Measurements from ENCODE around the gene TECTB. TPM values are rescaled to one million over a fixed set of nuclear protein-coding genes. Genes with fewer than 3 reads are reported as not detected.

The TECTB gene
- total RNA-seq, 2 donors from 2014 or later: not detected

DNA sequence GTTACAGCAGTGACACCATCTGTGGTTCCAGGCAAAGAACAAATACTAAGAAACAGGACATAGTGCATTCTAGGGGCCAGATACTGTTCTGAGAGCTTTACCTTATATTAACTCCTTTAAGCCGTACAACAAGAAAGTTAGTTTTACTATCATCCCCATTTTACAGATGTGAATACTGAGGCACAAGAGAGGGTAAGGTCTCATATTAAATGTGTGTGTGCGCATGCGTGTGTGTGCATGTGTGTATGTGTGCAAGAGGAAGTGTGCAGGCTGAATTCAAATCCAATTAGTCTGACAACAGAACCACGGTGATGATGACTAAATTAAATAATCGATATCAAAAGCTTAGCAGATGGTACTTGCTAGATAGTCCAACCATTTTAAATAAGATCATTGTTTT, 11.0 kb downstream of the TECTB start:
- 90 to 100% methylated on average over 1 to 3 of the region's 5 CpGs for WGBS, 2 experiments (ENCODE audit: insufficient coverage in 1 of 2, insufficient read length in 1 of 2)
- no peak for DNase-seq
- Histone ChIP-seq H3K4me1 (ENCODE audit: control insufficient read depth, insufficient read depth, low read length) (no peaks in the 10 kb centered on the region), H3K27me3 (ENCODE audit: control insufficient read depth, insufficient read depth, low read length, poor library complexity, severe bottlenecking) (no peaks in the 10 kb centered on the region), H3K36me3 (ENCODE audit: control insufficient read depth, insufficient read depth, low read length) (no peaks in the 10 kb centered on the region), H3K4me3 (ENCODE audit: low read length) (no peak overlapping the region), H3K9ac (ENCODE audit: extremely low read depth, low read length, poor library complexity, severe bottlenecking) (no peak overlapping the region), H3K27ac (ENCODE audit: low read depth, low read length) (no peak overlapping the region), H3K9me3 (ENCODE audit: control insufficient read depth, low read length) (no peaks in the 10 kb centered on the region)
- Mint-ChIP-seq H3K36me3 (ENCODE audit: low read depth) (no peaks in the 10 kb centered on the region), H3K4me3 (no peak overlapping the region), H3K27me3 (ENCODE audit: insufficient read depth) (peaks cover 7% of the 10 kb centered on the region), H3K9me3 (no peaks in the 10 kb centered on the region), H3K27ac (no peak overlapping the region), H3K4me1 (no peaks in the 10 kb centered on the region)
- TF ChIP-seq, protein P1, sequence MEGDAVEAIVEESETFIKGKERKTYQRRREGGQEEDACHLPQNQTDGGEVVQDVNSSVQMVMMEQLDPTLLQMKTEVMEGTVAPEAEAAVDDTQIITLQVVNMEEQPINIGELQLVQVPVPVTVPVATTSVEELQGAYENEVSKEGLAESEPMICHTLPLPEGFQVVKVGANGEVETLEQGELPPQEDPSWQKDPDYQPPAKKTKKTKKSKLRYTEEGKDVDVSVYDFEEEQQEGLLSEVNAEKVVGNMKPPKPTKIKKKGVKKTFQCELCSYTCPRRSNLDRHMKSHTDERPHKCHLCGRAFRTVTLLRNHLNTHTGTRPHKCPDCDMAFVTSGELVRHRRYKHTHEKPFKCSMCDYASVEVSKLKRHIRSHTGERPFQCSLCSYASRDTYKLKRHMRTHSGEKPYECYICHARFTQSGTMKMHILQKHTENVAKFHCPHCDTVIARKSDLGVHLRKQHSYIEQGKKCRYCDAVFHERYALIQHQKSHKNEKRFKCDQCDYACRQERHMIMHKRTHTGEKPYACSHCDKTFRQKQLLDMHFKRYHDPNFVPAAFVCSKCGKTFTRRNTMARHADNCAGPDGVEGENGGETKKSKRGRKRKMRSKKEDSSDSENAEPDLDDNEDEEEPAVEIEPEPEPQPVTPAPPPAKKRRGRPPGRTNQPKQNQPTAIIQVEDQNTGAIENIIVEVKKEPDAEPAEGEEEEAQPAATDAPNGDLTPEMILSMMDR (conservative IDR thresholded peaks at IDR 0.05): no peak

DNA sequence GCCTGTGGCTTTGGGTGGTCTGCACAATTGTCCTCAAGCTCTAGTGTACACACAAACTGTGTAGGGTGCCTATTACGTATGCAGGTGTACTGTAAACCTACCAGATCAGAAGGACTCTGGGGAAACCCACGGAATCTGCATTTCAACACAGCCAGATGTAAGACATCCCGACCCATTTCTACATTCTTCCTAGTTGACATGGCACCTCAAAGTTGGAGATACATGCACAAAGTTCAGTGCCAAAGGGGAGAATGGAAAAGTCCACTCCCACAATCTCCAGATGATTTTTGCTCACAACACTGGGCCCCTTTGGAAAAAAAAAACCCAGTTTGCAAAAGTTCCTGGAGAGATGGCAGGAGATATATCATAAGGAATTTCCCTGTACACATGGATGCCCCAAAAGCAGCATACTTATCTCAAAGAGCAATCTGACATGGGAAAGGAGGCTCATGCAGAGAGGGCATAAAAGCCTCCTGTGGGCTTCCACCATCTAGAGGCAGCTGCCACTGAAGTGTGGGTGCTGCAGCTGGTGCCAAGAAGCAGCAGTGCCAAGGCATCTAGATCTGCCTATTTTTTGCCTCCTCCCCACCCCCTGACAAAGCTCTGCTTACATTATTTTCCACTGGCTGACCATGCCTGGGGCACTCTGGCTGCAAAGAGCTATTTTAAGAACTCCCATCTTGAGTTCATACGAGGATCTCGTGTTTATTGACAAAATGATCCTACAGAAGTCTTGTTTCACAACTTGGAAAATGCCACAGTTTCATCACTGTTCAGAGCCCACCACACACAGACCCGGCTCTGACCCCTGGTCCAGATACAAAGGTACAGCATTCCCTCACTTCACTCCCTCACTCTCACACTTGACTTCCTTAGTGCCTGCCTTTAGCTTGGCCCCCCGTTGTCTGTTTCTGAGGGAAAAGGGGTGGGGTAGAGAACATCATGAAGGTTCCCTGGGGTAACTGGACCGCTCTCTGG, 12.9 kb downstream of the TECTB start:
- Mint-ChIP-seq H3K27me3 (ENCODE audit: insufficient read depth) (peaks cover 11% of the 10 kb centered on the region), H3K4me1 (no peaks in the 10 kb centered on the region), H3K9me3 (no peaks in the 10 kb centered on the region), H3K4me3 (no peak overlapping the region), H3K27ac (no peak overlapping the region), H3K36me3 (ENCODE audit: low read depth) (no peaks in the 10 kb centered on the region)
- Histone ChIP-seq H3K4me1 (ENCODE audit: control insufficient read depth, insufficient read depth, low read length) (no peaks in the 10 kb centered on the region), H3K36me3 (ENCODE audit: control insufficient read depth, insufficient read depth, low read length) (no peaks in the 10 kb centered on the region), H3K9me3 (ENCODE audit: control insufficient read depth, low read length) (no peaks in the 10 kb centered on the region), H3K9ac (ENCODE audit: extremely low read depth, low read length, poor library complexity, severe bottlenecking) (no peak overlapping the region), H3K27me3 (ENCODE audit: control insufficient read depth, insufficient read depth, low read length, poor library complexity, severe bottlenecking) (no peaks in the 10 kb centered on the region), H3K4me3 (ENCODE audit: low read length) (no peak overlapping the region), H3K27ac (ENCODE audit: low read depth, low read length) (no peak overlapping the region)
- TF ChIP-seq, protein P1 (conservative IDR thresholded peaks at IDR 0.05): no peak
- 76 to 83% methylated on average over 6 to 8 of the region's 8 CpGs for whole genome bisulfite sequencing, 2 experiments (ENCODE audit: insufficient coverage in 1 of 2, insufficient read length in 1 of 2)
- DNase-seq: no peak

DNA sequence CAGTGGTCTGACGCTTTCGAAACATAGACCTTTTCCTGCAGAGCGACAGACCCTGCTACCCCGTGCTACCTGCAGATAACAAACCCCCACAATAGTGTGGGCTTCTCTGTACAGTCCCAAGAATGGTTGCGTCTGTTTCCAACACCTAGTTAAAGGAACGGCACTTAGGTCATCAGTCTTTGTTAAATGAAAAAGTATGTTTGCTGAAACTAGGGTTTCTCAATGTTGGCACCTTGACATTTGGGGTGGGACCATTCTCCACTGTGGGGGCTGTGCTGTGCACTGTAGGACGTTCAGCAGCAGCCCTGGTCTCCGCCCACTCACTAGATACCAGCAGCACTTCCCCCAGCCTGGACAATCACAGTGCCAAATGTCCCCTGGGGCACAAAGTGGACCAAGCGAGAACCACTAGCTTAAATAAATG, 13.7 kb downstream of the TECTB start:
- Histone ChIP-seq H3K9ac (ENCODE audit: extremely low read depth, low read length, poor library complexity, severe bottlenecking) (no peak overlapping the region), H3K27me3 (ENCODE audit: control insufficient read depth, insufficient read depth, low read length, poor library complexity, severe bottlenecking) (no peaks in the 10 kb centered on the region), H3K4me1 (ENCODE audit: control insufficient read depth, insufficient read depth, low read length) (no peaks in the 10 kb centered on the region), H3K27ac (ENCODE audit: low read depth, low read length) (no peak overlapping the region), H3K36me3 (ENCODE audit: control insufficient read depth, insufficient read depth, low read length) (no peaks in the 10 kb centered on the region), H3K9me3 (ENCODE audit: control insufficient read depth, low read length) (no peaks in the 10 kb centered on the region), H3K4me3 (ENCODE audit: low read length) (no peak overlapping the region)
- Mint-ChIP-seq H3K4me3 (no peak overlapping the region), H3K4me1 (no peaks in the 10 kb centered on the region), H3K27me3 (ENCODE audit: insufficient read depth) (peaks cover 11% of the 10 kb centered on the region), H3K36me3 (ENCODE audit: low read depth) (no peaks in the 10 kb centered on the region), H3K27ac (no peak overlapping the region), H3K9me3 (no peaks in the 10 kb centered on the region)
- TF ChIP-seq, protein P1 (conservative IDR thresholded peaks at IDR 0.05): no peak
- no peak for DNase-seq
- 86 to 87% methylated on average over 6 to 9 of the region's 9 CpGs for WGBS, 2 experiments (ENCODE audit: insufficient coverage in 1 of 2, insufficient read length in 1 of 2)

Measured in endodermal cell (in vitro differentiated cells).